T-helper 1 cell treated with Interleukin-12 subunit alpha and Interleukin-12 subunit beta and Interleukin-4 antibody, amounts not matched to agents 30 ng/mL and 1 ng/mL, for 36 hours (primary cell): ENCODE results near the gene SIK2. TPM values are rescaled to one million over a fixed set of nuclear protein-coding genes. Genes with fewer than 3 reads are reported as not detected.
"Not testable (repeated sequence)": the region's sequence is repeated elsewhere in the genome, so short reads cannot be mapped to it uniquely, and the experiment has no call there.

ENCODE experiments used
- intact Hi-C: fragments of 100-400 bp; cut with micrococcal nuclease; formaldehyde crosslinking; loops from one replicate; pipeline ENCODE4 v1.15.1; 2024
- total RNA-seq: library from RNA; stranded (reverse); gene quantifications from 2 replicates; pipeline ENCODE4 v1.2.3, GENCODE V29; 2022

SIK2 gene
- total RNA-seq, 1 donor from 2014 or later, result 7.9 TPM

GRCh38 chr11:111693224-111693937, 91.1 kb downstream of the SIK2 start:
- intact Hi-C loops, result no loop called here

- intact Hi-C loops, result no loop called here
Measured at GRCh38 chr11:111694851-111695250, 92.6 kb downstream of the SIK2 start.

GRCh38 chr11:111696556-111696955, 94.3 kb downstream of the SIK2 start:
- intact Hi-C loops, result no loop called here

- intact Hi-C loops, result no loop called here
Measured at GRCh38 chr11:111697933-111698371, 95.7 kb downstream of the SIK2 start.

GRCh38 chr11:111698852-111699559, 96.8 kb downstream of the SIK2 start:
- intact Hi-C loops, result no loop called here

GRCh38 chr11:111699579-111700156, 97.4 kb downstream of the SIK2 start:
- intact Hi-C loops, result no loop called here

- intact Hi-C loops, result no loop called here
Measured at GRCh38 chr11:111700162-111700561, 97.9 kb downstream of the SIK2 start.

- intact Hi-C loops, result no loop called here
Measured at GRCh38 chr11:111702623-111703022, 100.4 kb downstream of the SIK2 start.

GRCh38 chr11:111703576-111703975, 101.3 kb downstream of the SIK2 start:
- intact Hi-C loops, result no loop called here

GRCh38 chr11:111707039-111707690, 104.9 kb downstream of the SIK2 start:
- intact Hi-C loops, result no loop called here

- intact Hi-C loops, result no loop called here
Measured at GRCh38 chr11:111707691-111708067, 105.4 kb downstream of the SIK2 start.

- intact Hi-C loops, result no loop called here
Measured at GRCh38 chr11:111714522-111714921, 112.3 kb downstream of the SIK2 start.

GRCh38 chr11:111715142-111715816, 113.0 kb downstream of the SIK2 start:
- intact Hi-C loops, result no loop called here

GRCh38 chr11:111717660-111718059, 115.4 kb downstream of the SIK2 start:
- intact Hi-C loops, result not testable (repeated sequence)

- intact Hi-C loops, result no loop called here
Measured at GRCh38 chr11:111718436-111718835, 116.2 kb downstream of the SIK2 start.

GRCh38 chr11:111718859-111719258, 116.6 kb downstream of the SIK2 start:
- intact Hi-C loops, result no loop called here

GRCh38 chr11:111719379-111719778, 117.1 kb downstream of the SIK2 start:
- intact Hi-C loops, result no loop called here

- intact Hi-C loops, result no loop called here
Measured at GRCh38 chr11:111720801-111721494, 118.7 kb downstream of the SIK2 start.

GRCh38 chr11:111722501-111722900, 120.3 kb downstream of the SIK2 start:
- intact Hi-C loops, result no loop called here

- intact Hi-C loops, result no loop called here
Measured at GRCh38 chr11:111723595-111723994, 121.3 kb downstream of the SIK2 start.

- intact Hi-C loops, result no loop called here
Measured at GRCh38 chr11:111724615-111725129, 122.4 kb downstream of the SIK2 start.
